Activated CD8-positive, alpha-beta T cell treated with anti-CD3 and anti-CD28 coated beads for 36 hours (primary cell): ENCODE measurements around the gene TRIP10. TPM values are rescaled to one million over a fixed set of nuclear protein-coding genes. Genes with fewer than 3 reads are reported as not detected.

ENCODE experiments used
- ATAC-seq: fragments of 200-7000 bp; cut with Tn5 transposase; one replicate; pipeline ENCODE4 v1.10.0; 2021; ENCODE audit warnings: mild to moderate bottlenecking, moderate library complexity
- CTCF ChIA-PET: fragments of 350-600 bp; sonication (Branson Sonifier 250); formaldehyde crosslinking; loops from one replicate; lab custom pipeline; 2021; ENCODE audit warnings: antibody characterized with exemption; lab: Charles Lee
- POLR2A ChIA-PET: fragments of 350-600 bp; sonication (Branson Sonifier 250); formaldehyde crosslinking; loops from one replicate; lab custom pipeline; 2021; ENCODE audit warnings: antibody characterized with exemption; lab: Charles Lee
- DNase-seq: peaks from one replicate; pipeline ENCODE4 v3.0.0-alpha.2; 2020
- H3K27ac Mint-ChIP-seq: one replicate; pipeline ENCODE4 v1.8.0; 2021; ENCODE audit warnings: mild to moderate bottlenecking, mixed read lengths
- H3K27me3 Mint-ChIP-seq: one replicate; pipeline ENCODE4 v1.8.0; 2021; ENCODE audit warnings: mixed read lengths
- H3K36me3 Mint-ChIP-seq: one replicate; pipeline ENCODE4 v1.8.0; 2021; ENCODE audit warnings: low read depth, mixed read lengths
- H3K4me1 Mint-ChIP-seq: one replicate; pipeline ENCODE4 v1.8.0; 2021; ENCODE audit warnings: low read depth, mixed read lengths
- H3K4me3 Mint-ChIP-seq: one replicate; pipeline ENCODE4 v1.8.0; 2021; ENCODE audit warnings: mild to moderate bottlenecking, moderate library complexity, mixed read lengths
- H3K9me3 Mint-ChIP-seq: one replicate; pipeline ENCODE4 v1.8.0; 2021; ENCODE audit warnings: mixed read lengths
- intact Hi-C: fragments of 100-400 bp; cut with micrococcal nuclease; formaldehyde crosslinking; loops from one replicate; pipeline ENCODE4 v1.10.0; 2022
- total RNA-seq, 2 experiments: library from RNA; stranded (reverse); gene quantifications; one replicate each; pipeline ENCODE4 v1.2.3, GENCODE V29; 2021
- TF ChIP-seq, protein P1 (sequence below): fragments of 200-600 bp; IDR thresholded peaks from one replicate; pipeline ENCODE4 v1.8.0; 2022; ENCODE audit warnings: antibody characterized with exemption, mild to moderate bottlenecking

Gene TRIP10
- total RNA-seq, 2 experiments from 2014 or later: 33.8 to 34.3 TPM

DNA sequence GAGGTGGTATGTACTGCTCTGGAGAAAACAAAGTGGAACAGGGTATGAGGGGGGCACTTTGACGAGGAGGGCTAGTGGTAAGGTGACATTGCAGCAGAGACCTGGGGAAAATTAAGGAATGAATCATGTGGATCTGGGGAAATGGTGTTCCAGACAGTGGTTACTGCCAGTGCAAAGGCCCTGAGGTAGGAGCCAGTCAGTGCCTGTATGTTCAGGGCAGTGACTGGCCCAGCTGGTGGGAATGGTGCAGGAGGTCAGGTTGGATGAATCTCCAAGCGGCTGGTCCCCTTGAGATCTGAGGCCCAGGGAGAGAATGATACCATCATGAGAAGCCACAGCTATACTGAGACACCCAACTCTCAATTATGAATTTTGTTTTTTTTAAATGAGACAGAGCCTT is 38.0 kb downstream of the TRIP10 start:
- no peaks in the 10 kb centered on the region for H3K27me3 Mint-ChIP-seq
- POLR2A ChIA-PET: no interaction called here
- TF ChIP-seq, protein P1, sequence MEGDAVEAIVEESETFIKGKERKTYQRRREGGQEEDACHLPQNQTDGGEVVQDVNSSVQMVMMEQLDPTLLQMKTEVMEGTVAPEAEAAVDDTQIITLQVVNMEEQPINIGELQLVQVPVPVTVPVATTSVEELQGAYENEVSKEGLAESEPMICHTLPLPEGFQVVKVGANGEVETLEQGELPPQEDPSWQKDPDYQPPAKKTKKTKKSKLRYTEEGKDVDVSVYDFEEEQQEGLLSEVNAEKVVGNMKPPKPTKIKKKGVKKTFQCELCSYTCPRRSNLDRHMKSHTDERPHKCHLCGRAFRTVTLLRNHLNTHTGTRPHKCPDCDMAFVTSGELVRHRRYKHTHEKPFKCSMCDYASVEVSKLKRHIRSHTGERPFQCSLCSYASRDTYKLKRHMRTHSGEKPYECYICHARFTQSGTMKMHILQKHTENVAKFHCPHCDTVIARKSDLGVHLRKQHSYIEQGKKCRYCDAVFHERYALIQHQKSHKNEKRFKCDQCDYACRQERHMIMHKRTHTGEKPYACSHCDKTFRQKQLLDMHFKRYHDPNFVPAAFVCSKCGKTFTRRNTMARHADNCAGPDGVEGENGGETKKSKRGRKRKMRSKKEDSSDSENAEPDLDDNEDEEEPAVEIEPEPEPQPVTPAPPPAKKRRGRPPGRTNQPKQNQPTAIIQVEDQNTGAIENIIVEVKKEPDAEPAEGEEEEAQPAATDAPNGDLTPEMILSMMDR: no peak
- CTCF ChIA-PET: interaction anchor here (1.5 kb wide), 1 partner anchor 86 kb away, joined by 4 read pairs; no protein-coding TSS in a partner anchor
- intact Hi-C loops: no loop called here
- H3K4me1 Mint-ChIP-seq: peaks cover 46% of the 10 kb centered on the region
- H3K4me3 Mint-ChIP-seq: no peak overlapping the region
- DNase-seq (no peak), ATAC-seq (no peak)
- peak overlapping the region; percentile 39 for H3K27ac Mint-ChIP-seq
- H3K36me3 Mint-ChIP-seq: peaks cover 40% of the 10 kb centered on the region
- H3K9me3 Mint-ChIP-seq: peaks cover 8% of the 10 kb centered on the region

DNA sequence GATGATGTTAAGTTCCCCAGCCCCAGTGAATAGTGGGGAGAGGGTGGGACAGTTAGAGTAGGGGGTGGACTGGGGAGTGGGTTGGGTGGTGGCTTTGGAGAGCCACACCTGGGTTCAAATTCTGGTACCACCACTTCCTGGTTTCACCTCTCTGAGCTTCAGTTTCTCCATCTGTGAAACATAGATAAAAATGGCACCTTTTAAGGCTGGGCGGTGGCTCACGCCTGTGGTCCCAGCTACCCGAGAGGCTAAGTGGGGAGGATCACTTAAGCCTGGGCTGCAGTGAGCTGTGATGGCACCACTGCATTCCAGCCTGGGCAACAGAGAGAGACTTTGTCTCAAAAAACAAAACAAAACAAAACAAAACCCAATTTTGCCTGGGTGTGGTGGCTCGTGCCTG is 38.9 kb downstream of the TRIP10 start:
- TF ChIP-seq, protein P1: no peak
- no peak overlapping the region for H3K4me3 Mint-ChIP-seq
- H3K4me1 Mint-ChIP-seq: peaks cover 52% of the 10 kb centered on the region
- intact Hi-C loops: no loop called here
- DNase-seq (peak; percentile 34), ATAC-seq (no peak)
- H3K36me3 Mint-ChIP-seq: peaks cover 39% of the 10 kb centered on the region
- H3K27ac Mint-ChIP-seq: peak overlapping the region; percentile 55
- CTCF ChIA-PET: interaction anchor here (1.1 to 1.5 kb wide), 2 partner anchors 11 to 85 kb away, joined by 3 to 4 read pairs; no protein-coding TSS in a partner anchor
- POLR2A ChIA-PET: interaction anchor here (1.0 to 1.3 kb wide), 2 partner anchors 10 to 15 kb away, joined by 3 read pairs; no protein-coding TSS in a partner anchor
- H3K9me3 Mint-ChIP-seq: peaks cover 8% of the 10 kb centered on the region
- H3K27me3 Mint-ChIP-seq: no peaks in the 10 kb centered on the region

GRCh38 chr19:6779206-6779605 is 39.7 kb downstream of the TRIP10 start:
- intact Hi-C loops: no loop called here
- CTCF ChIA-PET: no interaction called here
- Mint-ChIP-seq H3K4me1 (peaks cover 54% of the 10 kb centered on the region), H3K9me3 (peaks cover 5% of the 10 kb centered on the region), H3K27ac (no peak overlapping the region), H3K4me3 (no peak overlapping the region), H3K36me3 (peaks cover 34% of the 10 kb centered on the region), H3K27me3 (no peaks in the 10 kb centered on the region)
- POLR2A ChIA-PET: no interaction called here
- TF ChIP-seq, protein P1: no peak
- ATAC-seq: no peak
- DNase-seq: no peak

DNA sequence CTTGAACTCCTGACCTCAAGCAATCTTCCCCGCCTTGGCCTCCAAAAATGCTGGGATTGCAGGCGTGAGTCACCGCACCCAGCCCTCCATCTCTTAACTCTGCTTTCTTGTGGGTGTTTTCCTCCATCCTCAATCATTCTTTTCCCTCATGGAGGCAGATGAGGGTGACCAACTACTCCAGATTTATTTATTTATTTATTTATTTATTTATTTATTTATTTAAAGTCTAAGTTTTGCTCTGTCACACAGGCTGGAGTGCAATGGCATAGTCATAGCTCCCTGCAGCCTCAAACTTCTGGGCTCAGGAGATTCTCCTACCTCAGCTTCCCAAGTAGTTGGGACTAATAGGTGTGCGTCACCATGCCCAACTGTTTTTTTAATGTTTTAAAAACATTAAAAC is 47.9 kb downstream of the TRIP10 start:
- H3K36me3 Mint-ChIP-seq: peaks cover 45% of the 10 kb centered on the region
- H3K4me3 Mint-ChIP-seq: no peak overlapping the region
- ATAC-seq (no peak), DNase-seq (no peak)
- H3K27me3 Mint-ChIP-seq: no peaks in the 10 kb centered on the region
- peaks cover 49% of the 10 kb centered on the region for H3K4me1 Mint-ChIP-seq
- TF ChIP-seq, protein P1: no peak
- intact Hi-C loops: no loop called here
- no peak overlapping the region for H3K27ac Mint-ChIP-seq
- ChIA-PET POLR2A (interaction anchor here (2.2 kb wide), 1 partner anchor 14 kb away, joined by 8 read pairs; the partner anchor contains the start of gene VAV1), CTCF (no interaction called here)
- no peaks in the 10 kb centered on the region for H3K9me3 Mint-ChIP-seq

GRCh38 chr19:6788896-6789295 is 49.4 kb downstream of the TRIP10 start:
- intact Hi-C loops: no loop called here
- Mint-ChIP-seq H3K27me3 (no peaks in the 10 kb centered on the region), H3K4me3 (no peak overlapping the region), H3K36me3 (peaks cover 58% of the 10 kb centered on the region), H3K4me1 (peaks cover 52% of the 10 kb centered on the region), H3K9me3 (no peaks in the 10 kb centered on the region), H3K27ac (peak overlapping the region; percentile 44)
- CTCF ChIA-PET: interaction anchor here (0.7 kb wide), 1 partner anchor 11 kb away, joined by 3 read pairs; no protein-coding TSS in a partner anchor
- DNase-seq (no peak), ATAC-seq (no peak)
- POLR2A ChIA-PET: interaction anchor here (0.8 to 2.2 kb wide), 3 partner anchors 14 to 75 kb away, joined by 3 to 8 read pairs (median 3); partner anchors contain the start of gene VAV1
- TF ChIP-seq, protein P1: no peak
